IMR-90 (cell line): Measurements from ENCODE around the gene ANGPT4. TPM values are rescaled to one million over a fixed set of nuclear protein-coding genes. Genes with fewer than 3 reads are reported as not detected.
"Not testable (repeated sequence)": the region's sequence is repeated elsewhere in the genome, so short reads cannot be mapped to it uniquely, and the experiment has no call there.

ENCODE experiments used
- ATAC-seq: fragments of 200-7000 bp; cut with Tn5 transposase; 2 replicates; pipeline ENCODE4 v1.9.1; 2020; ENCODE audit warnings: low read depth, mild to moderate bottlenecking, moderate library complexity
- BruUV-seq: library from RNA; stranded (reverse); fragments of 400-500 nt; replicated peaks from 2 replicates; lab custom pipeline; 2021; lab: Mats Ljungman, UMichigan
- CTCF ChIA-PET: fragments of 300-600 bp; formaldehyde crosslinking; extraction: SDS; loops from one replicate; lab custom pipeline; 2021; ENCODE audit warnings: antibody characterized with exemption; lab: Yijun Ruan, JAX
- POLR2A ChIA-PET: fragments of 300-600 bp; sonication (Branson Sonifier 250); formaldehyde crosslinking; loops from one replicate; lab custom pipeline; 2022; ENCODE audit warnings: antibody characterized with exemption; ENCODE audit not compliant: unreplicated experiment; lab: Charles Lee
- DNase-seq: peaks from one replicate; pipeline ENCODE4 v3.0.0; 2013
- H2AFZ ChIP-seq: replicated peaks from 2 replicates; pipeline ENCODE3; 2013; ENCODE audit warnings: low read length, mild to moderate bottlenecking; ENCODE audit not compliant: poor library complexity
- H2AK5ac ChIP-seq: 2 replicates; pipeline ENCODE4 v1.6.1; 2013; ENCODE audit warnings: low read depth, low read length, inconsistent platforms
- H2AK9ac ChIP-seq: replicated peaks from 2 replicates; pipeline ENCODE3; 2013; ENCODE audit warnings: mild to moderate bottlenecking, low read depth, low read length, moderate library complexity; ENCODE audit not compliant: poor library complexity
- H2BK120ac ChIP-seq: 2 replicates; pipeline ENCODE4 v1.6.1; 2013; ENCODE audit warnings: low read depth, low read length, inconsistent platforms
- H2BK15ac ChIP-seq: 3 replicates; pipeline ENCODE4 v1.6.1; 2013; ENCODE audit warnings: low read depth, low read length, inconsistent platforms
- H2BK20ac ChIP-seq: 2 replicates; pipeline ENCODE4 v1.6.1; 2013; ENCODE audit warnings: low read depth, mild to moderate bottlenecking, inconsistent platforms, low read length, moderate library complexity
- H2BK5ac ChIP-seq: 2 replicates; pipeline ENCODE4 v1.6.1; 2013; ENCODE audit warnings: mild to moderate bottlenecking, low read depth, low read length, inconsistent platforms; ENCODE audit not compliant: poor library complexity, severe bottlenecking
- H3K14ac ChIP-seq: replicated peaks from 2 replicates; pipeline ENCODE4 v1.6.1; 2013; ENCODE audit warnings: low read depth, low read length, inconsistent platforms
- H3K18ac ChIP-seq: 2 replicates; pipeline ENCODE4 v1.6.1; 2013; ENCODE audit warnings: low read depth, low read length, control low read depth
- H3K23ac ChIP-seq: 2 replicates; pipeline ENCODE4 v1.6.1; 2013; ENCODE audit warnings: low read depth, low read length, inconsistent platforms
- H3K27ac ChIP-seq: 2 replicates; pipeline ENCODE4 v1.5.1; 2013; ENCODE audit warnings: mild to moderate bottlenecking, control low read depth, low read length; ENCODE audit not compliant: insufficient read depth
- H3K27me3 ChIP-seq: 2 replicates; pipeline ENCODE4 v1.6.1; 2013; ENCODE audit warnings: low read length; ENCODE audit not compliant: control insufficient read depth, insufficient read depth
- H3K36me3 ChIP-seq: 2 replicates; pipeline ENCODE4 v1.6.1; 2013; ENCODE audit warnings: low read length, mixed read lengths; ENCODE audit not compliant: control insufficient read depth, insufficient read depth
- H3K4ac ChIP-seq: 2 replicates; pipeline ENCODE4 v1.6.1; 2013; ENCODE audit warnings: low read depth, low read length, inconsistent platforms
- H3K4me1 ChIP-seq: 2 replicates; pipeline ENCODE4 v1.6.1; 2013; ENCODE audit warnings: low read length, mixed read lengths; ENCODE audit not compliant: control insufficient read depth, insufficient read depth
- H3K4me2 ChIP-seq: 2 replicates; pipeline ENCODE4 v1.6.1; 2013; ENCODE audit warnings: low read depth, mild to moderate bottlenecking, control low read depth, low read length, moderate library complexity
- H3K4me3 ChIP-seq: 2 replicates; pipeline ENCODE4 v1.5.1; 2013; ENCODE audit warnings: low read depth, mild to moderate bottlenecking, control low read depth, low read length, moderate library complexity; ENCODE audit not compliant: insufficient read depth
- H3K56ac ChIP-seq: 2 replicates; pipeline ENCODE4 v1.6.1; 2013; ENCODE audit warnings: low read length, inconsistent platforms; ENCODE audit not compliant: insufficient read depth; ENCODE audit errors: extremely low read depth
- H3K79me1 ChIP-seq, 2 experiments: 2 replicates each; pipeline ENCODE4 v1.6.1; 2013; ENCODE audit warnings: low read length in 2 of 2, inconsistent platforms in 1 of 2, low read depth in 1 of 2
- H3K9ac ChIP-seq: 2 replicates; pipeline ENCODE4 v1.6.1; 2013; ENCODE audit warnings: low read depth, low read length, control low read depth
- H3K9me1 ChIP-seq: 2 replicates; pipeline ENCODE4 v1.6.1; 2013; ENCODE audit warnings: low read length, inconsistent platforms; ENCODE audit not compliant: insufficient read depth
- H3K9me3 ChIP-seq: 2 replicates; pipeline ENCODE4 v1.6.1; 2013; ENCODE audit warnings: low read length; ENCODE audit not compliant: control insufficient read depth, insufficient read depth
- H4K20me1 ChIP-seq: 2 replicates; pipeline ENCODE4 v1.6.1; 2013; ENCODE audit warnings: low read length, inconsistent platforms; ENCODE audit not compliant: insufficient read depth
- H4K5ac ChIP-seq: 2 replicates; pipeline ENCODE4 v1.6.1; 2013; ENCODE audit warnings: mild to moderate bottlenecking, low read depth, low read length, control low read depth
- H4K8ac ChIP-seq, 2 experiments: 2 replicates each; pipeline ENCODE4 v1.6.1; 2013; ENCODE audit warnings: low read depth in 2 of 2, low read length in 2 of 2, control low read depth in 1 of 2, inconsistent platforms in 1 of 2
- H4K91ac ChIP-seq: 2 replicates; pipeline ENCODE4 v1.6.1; 2013; ENCODE audit warnings: low read depth, low read length, inconsistent platforms; ENCODE audit not compliant: insufficient read depth
- WGBS, 2 experiments: methylation state at CpG; one replicate each; pipeline versions ENCODE4 v1.1.5 to v1.1.7; 2013; ENCODE audit warnings: missing lambda C conversion rate in 2 of 2; ENCODE audit not compliant: insufficient read length in 1 of 2; ENCODE audit errors: extremely low coverage in 2 of 2; 5-methylcytosine and 5-hydroxymethylcytosine counted together
- dilution Hi-C: fragments of 300-500 bp; cut with HindIII; formaldehyde crosslinking; loops from one replicate; pipeline ENCODE4 v1.14.3; 2018; ENCODE audit warnings: low sequenced_read_pairs; ENCODE audit not compliant: unreplicated experiment
- in situ Hi-C: fragments of 300-500 bp; cut with MboI; formaldehyde crosslinking; loops from 3 replicates; pipeline ENCODE4 v1.14.3; 2019; ENCODE audit warnings: low sequenced_read_pairs, inconsistent platforms, mixed read lengths
- intact Hi-C: fragments of 100-400 bp; cut with micrococcal nuclease; formaldehyde crosslinking; loops from 2 replicates; pipeline ENCODE4 v1.10.0; 2022
- polyA plus RNA-seq, 3 experiments: library from polyadenylated mRNA; depleted of rRNA; stranded (reverse); fragments of >200 nt; gene quantifications; 2 replicates each; pipeline ENCODE4 v1.2.3, GENCODE V29; 2012; ENCODE audit warnings: low replicate concordance in 1 of 3
- total RNA-seq: library from RNA; depleted of rRNA; stranded (reverse); fragments of >200 nt; gene quantifications from 2 replicates; pipeline ENCODE4 v1.2.3, GENCODE V29; 2012

ANGPT4 gene
- total and polyA plus RNA-seq, 2 of the 4 experiments (the other 2 are of a cell fraction): not detected

GRCh38 chr20:827981-828380 lies 88.2 kb downstream of the ANGPT4 start:
- H3K9me3 ChIP-seq, H2AK5ac ChIP-seq, H4K8ac ChIP-seq, BruUV-seq, H3K4ac ChIP-seq, H3K56ac ChIP-seq, dilution Hi-C loops, H3K4me1 ChIP-seq, CTCF ChIA-PET, H3K36me3 ChIP-seq, H3K18ac ChIP-seq, H2BK20ac ChIP-seq, POLR2A ChIA-PET, H3K4me3 ChIP-seq, DNase-seq, ATAC-seq, H4K5ac ChIP-seq, H4K91ac ChIP-seq, H3K14ac ChIP-seq, H3K79me1 ChIP-seq, H3K27me3 ChIP-seq, H3K4me2 ChIP-seq, H2AK9ac ChIP-seq, H3K27ac ChIP-seq, H2BK5ac ChIP-seq, H2BK15ac ChIP-seq, intact Hi-C loops, H3K9ac ChIP-seq, H2BK120ac ChIP-seq, H4K20me1 ChIP-seq, H2AFZ ChIP-seq, H3K9me1 ChIP-seq, H3K23ac ChIP-seq: not testable (repeated sequence)
- 60% methylated on average over 4 of the region's 8 CpGs; no CpG with 5 or more reads in 1 of the 2 experiments for WGBS, 2 experiments
- in situ Hi-C loops: loop anchor here (10.0 kb wide), 1 partner anchor 287 kb away; the partner anchor contains the start of gene PSMF1
